SK-N-MC (cell line): ENCODE results near the gene GRAMD2A.
A peak's percentile ranks its signal among the peaks of the same experiment; 100 is the strongest.

Source experiments
- DNase-seq: peaks from one replicate; pipeline ENCODE4 v3.0.0-alpha.2; 2011; ENCODE audit warnings: low read depth, low spot score
- H3K27ac ChIP-seq: fragments of 200-600 bp; sonication (generic); 2 replicates; pipeline ENCODE4 v1.5.1; 2016; ENCODE audit warnings: mixed run types
- H3K36me3 ChIP-seq: fragments of 200-600 bp; sonication (generic); 2 replicates; pipeline ENCODE4 v1.6.1; 2017; ENCODE audit warnings: antibody characterized with exemption, low read length, mixed read lengths; ENCODE audit not compliant: insufficient read depth
- H3K4me3 ChIP-seq: fragments of 200-600 bp; sonication (generic); 2 replicates; pipeline ENCODE4 v1.5.1; 2016
- H3K9ac ChIP-seq: fragments of 200-600 bp; sonication (generic); 2 replicates; pipeline ENCODE4 v1.8.0; 2017; ENCODE audit warnings: mixed run types, mixed read lengths; ENCODE audit not compliant: insufficient read length
- H3K9me3 ChIP-seq: fragments of 200-600 bp; sonication (generic); 2 replicates; pipeline ENCODE4 v1.6.1; 2017; ENCODE audit warnings: low read depth, mild to moderate bottlenecking, antibody characterized with exemption, low read length, moderate library complexity, mixed read lengths
- EZH2 ChIP-seq: fragments of 200-600 bp; sonication (generic); IDR thresholded peaks from one replicate; pipeline ENCODE4 v1.6.1; 2017; ENCODE audit warnings: antibody characterized with exemption
- FOXP2 ChIP-seq: optimal IDR thresholded peaks from 2 replicates; pipeline ENCODE3; 2011; ENCODE audit warnings: mild to moderate bottlenecking, moderate library complexity; ENCODE audit not compliant: insufficient read depth; ENCODE audit errors: extremely low read length, control extremely low read depth
- POLR2AphosphoS5 ChIP-seq: IDR thresholded peaks from 2 replicates; pipeline ENCODE4 v1.6.1; 2012; ENCODE audit warnings: mild to moderate bottlenecking, low read depth, low read length, borderline replicate concordance

GRAMD2A gene

GRCh38 chr15:72160696-72161245 is 36.8 kb downstream of the GRAMD2A start:
- TF ChIP-seq FOXP2: no peak
- TF ChIP-seq EZH2: no peak
- no peak for TF ChIP-seq POLR2AphosphoS5
- H3K36me3 ChIP-seq: no peaks in the 10 kb centered on the region
- DNase-seq: no peak
- H3K9ac ChIP-seq: no peak overlapping the region
- no peak overlapping the region for H3K4me3 ChIP-seq
- H3K27ac ChIP-seq: no peak overlapping the region
- H3K9me3 ChIP-seq: no peaks in the 10 kb centered on the region

- Histone ChIP-seq H3K36me3 (no peaks in the 10 kb centered on the region), H3K27ac (no peak overlapping the region), H3K9ac (no peak overlapping the region), H3K9me3 (no peaks in the 10 kb centered on the region), H3K4me3 (no peak overlapping the region)
- DNase-seq: no peak
- TF ChIP-seq EZH2 (no peak), POLR2AphosphoS5 (no peak), FOXP2 (no peak)
Observed at GRCh38 chr15:72156928-72157327, 40.7 kb downstream of the GRAMD2A start.

GRCh38 chr15:72155635-72156616 is 41.7 kb downstream of the GRAMD2A start:
- Histone ChIP-seq H3K4me3 (peak overlapping the region; percentile 57), H3K27ac (no peak overlapping the region), H3K9ac (no peak overlapping the region), H3K36me3 (no peaks in the 10 kb centered on the region), H3K9me3 (no peaks in the 10 kb centered on the region)
- no peak for TF ChIP-seq EZH2
- TF ChIP-seq FOXP2: no peak
- no peak for TF ChIP-seq POLR2AphosphoS5
- DNase-seq: peak; percentile 61

GRCh38 chr15:72155003-72155621 is 42.5 kb downstream of the GRAMD2A start:
- no peak overlapping the region for H3K9ac ChIP-seq
- DNase-seq: no peak
- H3K27ac ChIP-seq: no peak overlapping the region
- no peak for TF ChIP-seq EZH2
- H3K9me3 ChIP-seq: no peaks in the 10 kb centered on the region
- no peaks in the 10 kb centered on the region for H3K36me3 ChIP-seq
- H3K4me3 ChIP-seq: no peak overlapping the region

DNA sequence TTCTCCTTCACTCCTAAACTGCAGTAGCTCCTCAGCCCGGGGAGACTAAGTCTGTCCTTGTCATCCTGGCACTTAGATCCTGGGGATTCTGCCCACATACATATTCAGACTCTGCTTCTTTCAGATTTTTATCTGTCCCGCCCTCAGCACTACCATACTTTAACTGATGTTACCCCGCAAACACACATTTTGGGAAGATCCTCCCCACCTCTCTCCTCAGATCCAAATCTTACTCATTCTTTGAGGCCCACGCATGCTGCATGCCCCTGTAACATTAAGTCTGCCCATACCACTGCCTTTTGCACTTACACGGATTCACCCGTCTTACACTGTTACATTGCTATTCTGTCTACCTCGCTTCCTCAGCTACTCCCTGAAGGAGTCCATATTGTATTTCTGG is 43.3 kb downstream of the GRAMD2A start:
- no peak overlapping the region for H3K9ac ChIP-seq
- no peaks in the 10 kb centered on the region for H3K9me3 ChIP-seq
- TF ChIP-seq EZH2: no peak
- no peak for TF ChIP-seq FOXP2
- TF ChIP-seq POLR2AphosphoS5: no peak
- H3K27ac ChIP-seq: no peak overlapping the region
- H3K36me3 ChIP-seq: no peaks in the 10 kb centered on the region
- no peak for DNase-seq
- H3K4me3 ChIP-seq: no peak overlapping the region

DNA sequence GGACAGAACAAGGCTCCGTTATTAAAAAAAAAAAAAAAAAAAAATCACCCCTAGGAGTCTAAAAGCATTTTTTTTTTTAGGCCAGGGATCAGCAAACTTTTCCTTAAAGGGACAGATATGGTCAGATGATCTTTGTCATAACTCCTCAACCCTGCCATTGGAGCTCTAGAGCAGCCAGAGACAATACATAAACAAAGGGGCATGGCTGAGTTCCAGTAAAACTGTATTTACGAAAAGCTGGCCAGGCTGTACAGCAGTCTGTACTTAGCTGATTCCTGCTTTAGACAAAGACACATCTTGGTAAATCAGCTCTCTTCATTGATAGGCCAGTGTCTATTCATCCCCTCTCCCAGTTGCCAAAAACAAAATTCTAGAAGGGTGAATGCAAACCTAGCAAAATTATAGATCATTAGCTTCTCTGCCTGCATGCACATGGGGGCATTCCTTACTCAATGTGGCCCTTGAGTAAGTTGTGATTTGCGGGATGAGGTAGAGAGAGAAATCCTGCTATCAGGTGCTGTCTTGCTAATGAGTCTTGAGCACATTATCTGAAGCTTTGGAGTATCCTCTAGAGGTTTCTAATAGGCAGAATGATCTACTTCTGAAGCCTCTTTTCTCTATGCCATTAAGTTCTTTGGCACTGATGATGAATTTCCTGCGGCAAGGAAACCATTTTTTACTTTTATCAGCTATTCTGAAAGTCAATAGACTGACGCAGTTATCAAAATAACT is 44.2 kb downstream of the GRAMD2A start:
- Histone ChIP-seq H3K4me3 (no peak overlapping the region), H3K9ac (no peak overlapping the region), H3K9me3 (no peaks in the 10 kb centered on the region), H3K27ac (no peak overlapping the region), H3K36me3 (no peaks in the 10 kb centered on the region)
- TF ChIP-seq EZH2: no peak
- TF ChIP-seq FOXP2: no peak
- DNase-seq: no peak

GRCh38 chr15:72147418-72147817 is 50.2 kb downstream of the GRAMD2A start:
- Histone ChIP-seq H3K9me3 (no peaks in the 10 kb centered on the region), H3K4me3 (no peak overlapping the region), H3K9ac (no peak overlapping the region), H3K27ac (no peak overlapping the region), H3K36me3 (no peaks in the 10 kb centered on the region)
- no peak for TF ChIP-seq EZH2
- TF ChIP-seq FOXP2: no peak
- no peak for TF ChIP-seq POLR2AphosphoS5
- DNase-seq: no peak

DNA sequence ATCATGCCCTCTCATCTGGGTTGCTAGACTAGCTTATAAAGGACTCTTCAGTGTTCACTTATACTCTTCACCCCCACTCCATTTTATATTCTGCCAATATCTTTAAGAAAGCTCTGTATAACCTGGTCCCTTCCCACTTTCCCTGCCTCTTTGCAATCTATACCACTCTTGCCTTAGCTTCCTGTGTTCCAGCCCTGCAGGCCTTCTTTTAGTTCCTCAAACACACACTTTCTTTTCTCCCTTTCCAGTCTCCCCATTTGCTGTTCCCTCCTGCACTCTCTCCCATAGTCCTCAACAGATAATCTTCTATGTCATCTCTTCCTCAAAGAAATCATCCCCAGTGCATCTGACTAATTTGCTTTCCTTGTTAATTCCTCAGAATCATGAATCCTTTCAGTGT is 50.7 kb downstream of the GRAMD2A start:
- no peak overlapping the region for H3K4me3 ChIP-seq
- no peak for TF ChIP-seq FOXP2
- TF ChIP-seq POLR2AphosphoS5: no peak
- TF ChIP-seq EZH2: no peak
- H3K9ac ChIP-seq: no peak overlapping the region
- H3K27ac ChIP-seq: no peak overlapping the region
- H3K9me3 ChIP-seq: no peaks in the 10 kb centered on the region
- H3K36me3 ChIP-seq: no peaks in the 10 kb centered on the region
- no peak for DNase-seq
